GM18505 (cell line): ENCODE results near the gene TENM4.

Source experiments
- ATAC-seq: cut with Tn5 transposase; IDR thresholded peaks from one replicate; pipeline ENCODE4 v1.9.1; 2021; ENCODE audit not compliant: unreplicated experiment
- POLR2A ChIP-seq: IDR thresholded peaks from 4 replicates; pipeline ENCODE4 v1.6.1; 2011; ENCODE audit warnings: borderline replicate concordance; ENCODE audit not compliant: insufficient read depth, insufficient read length; ENCODE audit errors: extremely low read depth

Gene TENM4

GRCh38 chr11:79255965-79256364, 184.9 kb downstream of the TENM4 start:
- ATAC-seq = no peak
- TF ChIP-seq POLR2A = no peak

GRCh38 chr11:79253280-79253679, 187.6 kb downstream of the TENM4 start:
- ATAC-seq = no peak
- TF ChIP-seq POLR2A = no peak

- TF ChIP-seq POLR2A = no peak
- no peak for ATAC-seq
These were observed 191.4 kb downstream of the TENM4 start for GRCh38 chr11:79249295-79249993.

- TF ChIP-seq POLR2A = no peak
- ATAC-seq = no peak
These were observed 196.0 kb downstream of the TENM4 start for GRCh38 chr11:79244798-79245197.

GRCh38 chr11:79244241-79244772, 196.5 kb downstream of the TENM4 start:
- TF ChIP-seq POLR2A = no peak
- no peak for ATAC-seq

- no peak for TF ChIP-seq POLR2A
- no peak for ATAC-seq
These were observed 197.2 kb downstream of the TENM4 start for GRCh38 chr11:79243422-79244210.

- TF ChIP-seq POLR2A = no peak
- ATAC-seq = no peak
These were observed 198.2 kb downstream of the TENM4 start for GRCh38 chr11:79242616-79243015.

- TF ChIP-seq POLR2A = no peak
- ATAC-seq = no peak
These were observed 199.0 kb downstream of the TENM4 start for GRCh38 chr11:79241852-79242241.

GRCh38 chr11:79241205-79241851, 199.5 kb downstream of the TENM4 start:
- no peak for ATAC-seq
- no peak for TF ChIP-seq POLR2A

GRCh38 chr11:79237703-79238102, 203.1 kb downstream of the TENM4 start:
- no peak for ATAC-seq

GRCh38 chr11:79237091-79237490, 203.7 kb downstream of the TENM4 start:
- no peak for TF ChIP-seq POLR2A
- ATAC-seq = no peak

More at GRCh38 chr11:79237703-79238102, 203.1 kb downstream of the TENM4 start:
- TF ChIP-seq POLR2A = no peak

GRCh38 chr11:79236541-79236971, 204.3 kb downstream of the TENM4 start:
- TF ChIP-seq POLR2A = no peak
- no peak for ATAC-seq

GRCh38 chr11:79235696-79236095, 205.1 kb downstream of the TENM4 start:
- ATAC-seq = no peak
- TF ChIP-seq POLR2A = no peak
